ENCODE measurements around the gene NANOS1. TPM values are rescaled to one million over a fixed set of nuclear protein-coding genes. Genes with fewer than 3 reads are reported as not detected.
A peak's percentile ranks its signal among the peaks of the same experiment; 100 is the strongest.

Gene NANOS1
- total RNA-seq, 1 donor from 2014 or later = 0.52 TPM

- no peak for DNase-seq (ENCODE audit: low spot score)
Measured at GRCh38 chr10:119007211-119007574, 22.3 kb upstream of the NANOS1 start.

DNA sequence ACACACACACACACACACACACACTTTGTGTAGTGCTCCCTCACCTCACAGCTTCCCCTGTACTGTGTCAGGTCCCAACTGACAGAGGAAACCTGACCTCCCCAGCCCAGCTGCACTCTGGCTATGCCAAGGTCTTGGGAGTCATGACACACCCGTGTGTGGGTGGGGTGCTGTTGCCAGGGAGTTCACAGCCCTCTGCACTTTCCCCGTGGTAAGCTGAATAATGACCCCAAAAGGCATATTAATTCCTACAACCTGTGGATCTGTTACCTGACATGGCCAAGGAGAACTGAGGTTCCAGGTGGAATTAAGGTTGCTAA, 8.9 kb upstream of the NANOS1 start:
- peak; percentile 37 for DNase-seq (ENCODE audit: low spot score)

DNA sequence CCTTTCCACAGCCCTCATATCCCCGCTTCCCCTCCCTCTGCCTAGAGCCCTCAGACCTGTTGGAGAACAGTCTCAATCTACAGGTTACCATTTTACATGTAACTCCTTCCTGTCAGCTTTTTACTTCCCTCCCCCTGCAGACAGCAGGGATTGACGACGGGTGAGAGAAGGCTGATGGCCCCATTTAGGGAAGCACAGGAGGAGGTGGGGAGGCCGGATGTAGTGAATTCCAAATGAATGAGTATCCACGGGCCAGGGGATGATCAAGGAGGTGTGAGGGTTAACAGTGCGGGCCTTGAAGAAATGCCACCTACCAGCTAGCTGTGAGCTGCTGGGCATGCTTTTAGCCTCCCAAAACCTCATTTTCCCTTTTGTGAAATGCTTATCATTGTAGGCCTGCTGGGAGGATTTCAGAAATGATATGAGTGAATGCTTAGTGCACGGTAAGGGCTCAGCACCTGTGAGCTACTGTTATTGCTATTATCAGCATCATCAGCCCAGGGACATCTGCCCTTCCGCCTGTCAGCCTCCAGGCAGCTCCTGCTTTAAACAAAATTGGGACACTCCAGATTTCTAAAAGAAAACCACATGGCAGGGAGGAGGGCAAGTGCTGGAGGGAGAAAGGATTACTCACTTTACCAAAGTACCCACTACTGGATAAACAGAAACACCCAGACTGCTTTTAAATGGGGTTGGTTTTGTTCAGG, 6.5 kb upstream of the NANOS1 start:
- no peak for DNase-seq (ENCODE audit: low spot score)

GRCh38 chr10:119023553-119023868, 6.0 kb upstream of the NANOS1 start:
- peak; percentile 26 for DNase-seq (ENCODE audit: low spot score)

GRCh38 chr10:119024882-119025281, 4.6 kb upstream of the NANOS1 start:
- DNase-seq (ENCODE audit: low spot score) = no peak

- DNase-seq (ENCODE audit: low spot score) = peak; percentile 77
Measured at GRCh38 chr10:119025336-119025735, 4.2 kb upstream of the NANOS1 start.

- peak; percentile 38 for DNase-seq (ENCODE audit: low spot score)
Measured at GRCh38 chr10:119025776-119026175, 3.7 kb upstream of the NANOS1 start.

DNA sequence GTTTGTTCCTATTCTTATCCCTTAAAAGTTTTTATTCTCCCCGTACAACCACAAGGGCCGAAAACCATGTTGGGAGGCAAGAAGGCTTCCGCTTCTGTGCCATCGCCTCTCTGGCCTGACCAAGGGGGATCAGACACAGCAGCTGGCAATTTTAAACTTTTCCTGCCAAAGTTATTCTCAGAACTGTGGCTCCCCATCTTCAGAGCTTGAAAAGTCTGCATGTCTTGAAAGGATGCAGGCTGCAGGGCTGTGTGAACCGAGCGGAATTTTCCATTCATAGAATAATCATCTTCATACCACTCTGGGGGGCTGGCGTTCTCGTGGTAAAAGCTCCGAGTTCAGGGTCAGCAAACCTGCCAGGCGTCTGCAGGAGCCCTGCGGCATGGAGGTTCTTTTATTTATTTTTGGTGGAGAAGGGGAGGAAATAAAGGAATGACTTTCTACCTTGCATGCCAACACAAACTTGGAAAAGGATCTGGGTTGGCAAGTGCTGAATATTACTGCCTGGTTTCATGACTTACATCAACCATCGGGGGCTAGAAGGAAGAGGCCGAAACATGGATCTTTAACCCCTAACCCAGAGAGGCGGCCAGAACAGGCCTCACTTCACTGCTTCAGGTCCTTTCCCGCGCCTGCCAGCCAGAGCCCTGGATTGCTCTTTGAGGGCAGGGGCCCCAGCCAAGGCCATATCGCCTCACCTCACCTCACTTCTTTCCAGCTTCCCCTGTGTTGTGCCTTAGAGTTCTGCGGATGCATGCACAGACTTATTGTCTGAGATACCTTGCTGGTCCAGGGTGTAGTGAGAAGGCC, 3.0 kb upstream of the NANOS1 start:
- peak; percentile 39 for DNase-seq (ENCODE audit: low spot score)

GRCh38 chr10:119028445-119028899, 1.0 kb upstream of the NANOS1 start:
- peak; percentile 44 for DNase-seq (ENCODE audit: low spot score)

DNA sequence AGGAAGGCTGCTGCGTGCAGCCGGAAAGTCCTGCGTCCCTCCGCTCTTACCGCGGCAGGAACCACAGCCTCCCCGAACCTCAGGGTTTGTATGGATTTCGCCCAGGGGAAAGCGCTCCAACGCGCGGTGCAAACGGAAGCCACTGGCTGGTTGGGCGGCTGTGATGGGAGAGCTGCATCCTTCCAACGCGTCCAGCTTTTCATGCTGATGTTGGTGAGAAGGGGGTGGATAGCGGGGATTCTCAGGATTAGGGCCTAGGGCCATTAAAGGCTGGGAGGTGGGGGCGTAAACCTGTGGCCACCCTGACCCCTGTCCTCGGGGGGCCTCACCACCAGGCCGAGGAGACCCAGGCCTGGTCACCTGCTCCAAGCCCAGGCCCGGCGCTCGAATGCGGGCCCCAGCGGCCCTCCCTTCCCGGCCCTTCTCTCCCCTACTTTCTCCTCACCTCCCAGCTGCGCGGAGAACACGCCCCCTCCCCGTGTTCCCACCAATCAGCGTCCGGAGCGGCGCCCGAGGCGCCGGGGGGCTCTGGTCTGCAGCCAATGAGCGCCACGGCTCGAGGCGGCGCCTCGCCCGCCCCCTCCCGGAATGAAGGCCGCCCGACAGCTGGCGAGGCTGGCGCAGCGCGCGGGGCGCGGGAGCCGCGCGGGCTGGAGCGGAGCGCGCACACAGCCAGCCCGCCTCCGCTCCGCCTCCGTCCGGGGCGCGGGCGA, 458 bp upstream of the NANOS1 start:
- DNase-seq (ENCODE audit: low spot score) = peak; percentile 82

DNA sequence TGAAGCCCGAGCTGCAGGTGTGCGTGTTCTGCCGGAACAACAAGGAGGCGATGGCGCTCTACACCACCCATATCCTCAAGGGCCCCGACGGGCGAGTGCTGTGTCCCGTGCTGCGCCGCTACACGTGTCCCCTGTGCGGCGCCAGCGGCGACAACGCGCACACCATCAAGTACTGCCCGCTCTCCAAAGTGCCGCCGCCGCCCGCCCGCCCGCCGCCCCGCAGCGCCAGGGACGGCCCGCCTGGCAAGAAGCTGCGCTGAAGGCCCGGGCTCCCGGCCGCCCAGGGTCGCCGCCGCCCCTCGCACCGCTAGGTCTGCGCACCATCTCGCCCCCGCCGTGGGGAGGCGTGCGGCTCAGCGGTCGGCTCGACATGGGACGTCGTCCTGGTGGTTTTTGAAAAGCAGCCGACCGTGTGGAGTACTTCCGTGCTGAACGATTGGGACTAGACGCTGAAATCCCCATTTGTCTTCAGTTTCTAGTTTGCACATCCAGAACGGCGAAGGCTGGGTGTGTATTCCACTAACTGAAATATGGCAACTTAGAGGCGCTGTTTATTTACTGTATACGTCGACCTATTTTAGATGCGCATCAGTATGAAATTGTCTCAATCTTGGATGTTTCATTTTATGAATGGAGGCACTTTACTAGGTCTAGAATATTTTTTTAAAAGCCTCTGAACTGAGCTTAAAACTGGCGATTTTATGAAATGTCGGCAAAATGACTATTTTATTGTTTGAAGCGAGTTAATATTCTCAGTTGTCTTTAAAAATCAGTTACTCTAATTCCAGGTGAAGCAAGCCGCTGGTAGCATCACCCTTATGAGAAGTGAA, 1.1 kb downstream of the NANOS1 start:
- DNase-seq (ENCODE audit: low spot score) = no peak

DNA sequence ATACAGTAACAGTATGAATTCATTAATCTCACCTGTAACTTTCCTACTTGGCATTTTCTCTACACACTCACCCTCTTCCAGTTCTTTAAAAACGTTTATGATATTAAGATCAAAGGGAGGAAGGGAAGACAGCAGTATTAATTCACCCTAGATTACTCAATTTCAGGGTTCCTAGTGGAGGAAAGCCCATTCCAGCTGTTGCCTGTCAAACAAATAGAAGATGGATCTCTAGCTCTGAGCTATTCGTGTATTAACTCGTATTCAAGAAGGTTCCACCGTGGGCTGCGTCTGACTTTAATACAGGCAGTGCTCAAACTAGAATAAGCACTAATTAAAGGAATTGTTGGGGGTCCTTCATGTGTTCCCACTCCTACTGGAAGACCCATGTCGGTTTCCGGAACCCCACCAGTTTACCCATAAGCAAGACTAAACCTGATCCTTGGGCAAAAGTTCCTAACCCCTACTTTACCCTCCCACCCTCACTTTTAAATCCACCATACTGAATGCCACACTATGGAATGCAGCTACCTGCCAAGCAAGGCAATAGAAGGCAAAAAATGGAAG, 2.1 kb downstream of the NANOS1 start:
- DNase-seq (ENCODE audit: low spot score) = no peak

DNA sequence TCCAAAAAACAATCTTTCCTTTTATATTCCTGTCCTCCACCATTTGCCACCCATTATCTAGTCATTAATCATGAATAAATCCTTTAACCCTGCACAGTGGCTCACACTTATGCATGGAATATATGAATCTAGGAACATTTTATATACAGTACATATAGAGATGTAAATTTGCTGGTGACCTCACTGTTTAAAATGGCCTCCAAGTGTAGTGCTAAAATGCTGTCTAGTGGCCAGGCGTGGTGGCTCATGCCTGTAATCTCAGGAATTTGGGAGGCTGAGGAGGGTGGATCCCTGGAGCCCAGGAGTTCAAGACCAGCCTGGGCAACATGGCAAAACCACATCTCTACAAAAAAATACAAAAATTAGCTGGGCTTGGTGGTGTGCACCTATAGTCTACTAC, 9.6 kb downstream of the NANOS1 start:
- DNase-seq (ENCODE audit: low spot score) = no peak

- no peak for DNase-seq (ENCODE audit: low spot score)
Measured at GRCh38 chr10:119041326-119041725, 11.8 kb downstream of the NANOS1 start.

DNA sequence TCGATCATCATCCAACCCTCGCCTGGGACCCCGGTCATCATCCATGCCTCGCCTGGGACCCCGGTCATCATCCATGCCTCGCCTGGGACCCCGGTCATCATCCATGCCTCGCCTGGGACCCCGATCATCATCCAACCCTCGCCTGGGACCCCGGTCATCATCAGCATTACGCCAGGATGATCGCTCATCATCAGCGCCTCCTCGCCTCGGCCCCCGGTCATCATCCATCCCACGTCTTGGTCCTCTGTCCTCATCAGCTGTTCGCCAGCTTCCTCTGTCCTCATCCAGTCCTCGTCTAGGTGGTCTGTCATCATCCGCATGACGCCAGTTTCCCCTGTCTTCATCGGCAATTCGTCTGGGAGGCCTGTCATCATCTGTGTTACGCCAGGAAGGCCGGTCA, 12.7 kb downstream of the NANOS1 start:
- no peak for DNase-seq (ENCODE audit: low spot score)

DNA sequence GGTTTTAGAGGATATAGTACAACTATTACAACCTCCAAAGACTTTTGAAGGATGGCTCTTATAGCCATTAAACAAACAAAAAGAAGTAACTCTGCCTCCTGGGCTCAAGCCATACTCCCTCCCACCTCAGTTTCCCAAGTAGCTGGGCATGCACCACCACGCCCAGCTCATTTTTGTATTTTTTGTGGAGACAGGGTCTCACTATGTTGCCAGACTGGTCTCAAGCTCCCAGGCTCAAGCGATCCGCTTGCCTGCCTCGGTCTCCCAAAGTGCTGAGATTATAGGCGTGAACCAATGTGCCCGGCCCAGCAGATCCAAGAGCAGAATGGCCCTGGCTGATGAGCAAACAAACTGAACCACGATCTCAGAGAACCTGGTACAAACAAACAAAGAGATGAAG, 16.0 kb downstream of the NANOS1 start:
- DNase-seq (ENCODE audit: low spot score) = no peak

DNA sequence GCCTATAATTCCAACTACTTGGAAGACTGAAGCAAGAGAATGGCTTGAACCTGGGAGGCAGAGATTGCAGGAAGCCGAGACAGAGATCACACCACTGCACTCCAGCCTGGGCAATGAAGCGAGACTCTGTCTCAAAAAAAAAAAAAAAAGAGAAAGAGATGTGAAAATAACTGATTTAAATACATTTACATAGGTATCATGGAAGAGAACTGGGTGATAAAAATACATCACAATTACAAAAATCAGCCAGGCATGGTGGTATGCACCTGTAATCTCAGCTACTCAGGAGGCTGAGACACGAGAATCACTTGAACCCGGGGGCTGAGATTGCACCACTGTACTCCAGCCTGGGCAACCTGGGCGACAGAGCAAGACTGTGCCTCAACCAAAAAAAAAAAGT, 19.8 kb downstream of the NANOS1 start:
- DNase-seq (ENCODE audit: low spot score) = no peak

DNA sequence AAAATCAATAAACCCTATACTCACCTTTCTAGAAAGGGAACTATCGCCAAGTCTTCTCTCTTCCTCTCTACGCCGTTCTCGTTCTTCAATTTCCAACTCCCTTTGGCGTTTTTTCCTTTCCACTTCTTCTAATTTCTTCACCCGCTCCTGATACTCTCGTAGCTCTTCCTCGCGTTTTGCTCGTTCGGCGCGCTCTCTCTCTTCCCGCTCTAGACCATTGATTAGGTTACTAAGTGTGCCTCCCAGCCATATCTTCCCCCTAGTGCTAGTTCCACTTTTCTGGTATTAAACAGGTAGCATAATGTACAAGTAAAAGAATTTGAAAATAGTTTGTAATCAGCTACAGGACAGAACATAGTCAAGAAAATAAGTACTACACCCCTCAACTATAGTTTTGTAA, 20.3 kb downstream of the NANOS1 start:
- DNase-seq (ENCODE audit: low spot score) = no peak

DNA sequence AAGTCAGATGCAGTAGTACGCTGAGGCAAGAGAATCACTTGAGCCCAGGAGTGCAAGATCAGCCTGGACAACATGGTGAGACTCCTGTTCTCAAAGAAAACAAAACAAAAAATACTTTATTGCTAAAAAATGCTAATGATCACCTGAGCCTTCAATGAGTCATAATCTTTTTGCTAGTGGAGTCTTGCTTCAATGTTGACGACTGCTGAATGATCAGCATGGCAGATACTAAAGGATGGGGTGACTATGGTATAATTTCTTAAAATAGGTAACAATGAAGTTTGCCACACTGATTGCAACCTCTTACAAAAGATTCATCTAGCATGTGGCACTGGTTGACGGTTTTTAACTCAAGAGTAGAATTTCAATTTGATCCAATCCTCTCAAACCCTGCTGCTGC, 22.3 kb downstream of the NANOS1 start:
- DNase-seq (ENCODE audit: low spot score) = no peak

- DNase-seq (ENCODE audit: low spot score) = no peak
Measured at GRCh38 chr10:119055472-119055871, 26.0 kb downstream of the NANOS1 start.

DNA sequence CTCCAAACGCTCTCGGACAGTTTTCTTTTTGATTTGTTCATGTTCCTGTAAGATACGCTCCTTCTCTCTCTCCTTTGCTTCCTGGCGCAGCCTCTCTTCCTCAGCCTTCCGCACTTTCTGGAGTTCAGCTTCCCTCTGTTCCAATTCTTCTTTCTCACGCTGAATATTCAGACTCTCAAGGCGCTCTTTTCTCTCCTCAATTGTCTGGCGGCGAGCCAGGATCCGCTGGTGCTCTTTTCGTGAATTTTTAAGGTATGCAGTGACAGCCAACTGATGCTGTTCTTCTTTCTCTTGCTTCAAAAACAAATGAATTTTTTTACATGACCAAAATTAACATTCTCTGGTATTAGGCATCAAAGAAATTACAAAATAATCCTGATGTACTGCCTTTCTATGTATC, 28.5 kb downstream of the NANOS1 start:
- no peak for DNase-seq (ENCODE audit: low spot score)

DNA sequence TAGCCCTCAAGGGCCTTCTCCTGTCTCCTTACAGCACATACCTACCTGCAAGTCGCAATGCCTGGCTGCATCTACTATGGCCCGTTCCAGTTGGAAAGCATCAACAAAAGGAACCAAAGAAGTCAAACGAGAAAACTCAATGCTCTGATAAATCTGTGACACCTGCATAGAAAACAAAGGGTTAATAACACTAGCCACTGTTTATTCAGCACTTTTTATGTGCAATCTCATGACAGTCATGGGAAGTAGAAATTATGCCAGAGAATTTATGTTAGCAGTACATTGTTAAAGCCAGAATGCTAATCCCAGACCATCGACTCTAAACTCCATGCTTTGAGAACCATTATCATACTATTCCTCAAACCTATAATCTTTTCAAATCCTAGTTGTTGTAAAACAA, 30.0 kb downstream of the NANOS1 start:
- no peak for DNase-seq (ENCODE audit: low spot score)
